Loucy (cell line): ENCODE results near the gene CLCN5.

Experiments used
- H2AFZ ChIP-seq: fragments of 200-600 bp; sonication (generic); 2 replicates; pipeline ENCODE4 v1.6.0; 2016; ENCODE audit warnings: antibody characterized with exemption, mild to moderate bottlenecking, low read length, moderate library complexity
- H3F3A ChIP-seq: fragments of 200-600 bp; 2 replicates; pipeline ENCODE4 v1.6.0; 2016; ENCODE audit warnings: antibody characterized with exemption, low read depth, mild to moderate bottlenecking
- H3K27me3 ChIP-seq: fragments of 200-600 bp; sonication (generic); 2 replicates; pipeline ENCODE4 v1.6.1; 2014; ENCODE audit warnings: low read length, mild to moderate bottlenecking; ENCODE audit not compliant: insufficient read depth, poor library complexity, severe bottlenecking
- H3K36me3 ChIP-seq: fragments of 200-600 bp; sonication (generic); 2 replicates; pipeline ENCODE4 v1.6.1; 2016; ENCODE audit warnings: low read length; ENCODE audit not compliant: insufficient read depth
- H3K4me1 ChIP-seq: fragments of 200-600 bp; sonication (generic); 2 replicates; pipeline ENCODE4 v1.5.1; 2014; ENCODE audit warnings: low read length, mild to moderate bottlenecking; ENCODE audit not compliant: insufficient read depth, poor library complexity, severe bottlenecking
- H3K4me2 ChIP-seq: fragments of 200-600 bp; sonication (generic); 2 replicates; pipeline ENCODE4 v1.6.0; 2014; ENCODE audit warnings: antibody characterized with exemption, low read length, low read depth, mild to moderate bottlenecking; ENCODE audit not compliant: poor library complexity, severe bottlenecking
- H3K4me3 ChIP-seq: fragments of 200-600 bp; sonication (generic); 2 replicates; pipeline ENCODE4 v1.5.1; 2014; ENCODE audit warnings: low read length, mild to moderate bottlenecking, mixed read lengths; ENCODE audit not compliant: poor library complexity, severe bottlenecking
- H3K79me2 ChIP-seq: fragments of 200-600 bp; sonication (generic); 2 replicates; pipeline ENCODE4 v1.6.1; 2014; ENCODE audit warnings: low read length; ENCODE audit not compliant: insufficient read depth
- H3K9ac ChIP-seq: fragments of 200-600 bp; sonication (generic); 2 replicates; pipeline ENCODE4 v1.6.0; 2014; ENCODE audit warnings: mild to moderate bottlenecking, low read depth, low read length, moderate library complexity; ENCODE audit not compliant: poor library complexity, severe bottlenecking
- H3K9me2 ChIP-seq: fragments of 200-600 bp; sonication (generic); replicated peaks from 2 replicates; pipeline ENCODE4 v1.6.1; 2016; ENCODE audit warnings: low read depth, low read length, mixed read lengths
- H3K9me3 ChIP-seq: fragments of 200-600 bp; sonication (generic); 2 replicates; pipeline ENCODE4 v1.6.1; 2014; ENCODE audit warnings: mild to moderate bottlenecking, antibody characterized with exemption, low read length, low read depth; ENCODE audit not compliant: insufficient read depth
- H4K20me1 ChIP-seq: fragments of 200-600 bp; sonication (generic); 2 replicates; pipeline ENCODE4 v1.6.0; 2014; ENCODE audit warnings: antibody characterized with exemption, low read length, mild to moderate bottlenecking; ENCODE audit not compliant: insufficient read depth, poor library complexity, severe bottlenecking
- EZH2phosphoT487 ChIP-seq: fragments of 200-600 bp; IDR thresholded peaks from 2 replicates; pipeline ENCODE4 v1.6.1; 2018; ENCODE audit warnings: antibody characterized with exemption, mild to moderate bottlenecking, moderate library complexity, borderline replicate concordance
- TF ChIP-seq, protein P1 (sequence below): fragments of 200-600 bp; sonication (generic); conservative IDR thresholded peaks from 2 replicates; pipeline ENCODE4 v1.5.1; 2014; ENCODE audit warnings: mild to moderate bottlenecking, antibody characterized with exemption, low read length

Gene CLCN5

DNA sequence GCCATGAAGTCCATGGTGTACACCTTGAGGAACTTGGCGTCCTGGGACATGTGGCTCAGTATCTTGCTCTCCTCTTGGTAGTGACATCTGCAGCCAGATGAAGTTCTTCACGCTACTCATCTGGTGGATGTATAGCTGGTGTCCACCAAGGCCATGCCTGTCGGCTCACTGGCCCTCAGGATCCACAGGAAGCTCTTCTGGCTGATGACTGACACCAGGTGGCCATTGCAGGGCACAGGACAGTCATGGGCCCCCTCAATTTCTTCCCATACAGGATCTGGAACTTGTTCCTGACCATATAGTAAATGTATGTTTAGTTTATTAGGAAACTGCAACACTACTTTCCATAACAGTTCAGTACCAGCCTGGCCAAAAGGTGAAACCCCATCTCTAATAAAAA lies 10.3 kb upstream of the CLCN5 start:
- H3K9me2 ChIP-seq, result no peaks in the 10 kb centered on the region
- no peak overlapping the region for H3K9ac ChIP-seq
- TF ChIP-seq EZH2phosphoT487, result no peak
- TF ChIP-seq, protein P1, sequence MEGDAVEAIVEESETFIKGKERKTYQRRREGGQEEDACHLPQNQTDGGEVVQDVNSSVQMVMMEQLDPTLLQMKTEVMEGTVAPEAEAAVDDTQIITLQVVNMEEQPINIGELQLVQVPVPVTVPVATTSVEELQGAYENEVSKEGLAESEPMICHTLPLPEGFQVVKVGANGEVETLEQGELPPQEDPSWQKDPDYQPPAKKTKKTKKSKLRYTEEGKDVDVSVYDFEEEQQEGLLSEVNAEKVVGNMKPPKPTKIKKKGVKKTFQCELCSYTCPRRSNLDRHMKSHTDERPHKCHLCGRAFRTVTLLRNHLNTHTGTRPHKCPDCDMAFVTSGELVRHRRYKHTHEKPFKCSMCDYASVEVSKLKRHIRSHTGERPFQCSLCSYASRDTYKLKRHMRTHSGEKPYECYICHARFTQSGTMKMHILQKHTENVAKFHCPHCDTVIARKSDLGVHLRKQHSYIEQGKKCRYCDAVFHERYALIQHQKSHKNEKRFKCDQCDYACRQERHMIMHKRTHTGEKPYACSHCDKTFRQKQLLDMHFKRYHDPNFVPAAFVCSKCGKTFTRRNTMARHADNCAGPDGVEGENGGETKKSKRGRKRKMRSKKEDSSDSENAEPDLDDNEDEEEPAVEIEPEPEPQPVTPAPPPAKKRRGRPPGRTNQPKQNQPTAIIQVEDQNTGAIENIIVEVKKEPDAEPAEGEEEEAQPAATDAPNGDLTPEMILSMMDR, result no peak
- H3K9me3 ChIP-seq, result no peaks in the 10 kb centered on the region
- H4K20me1 ChIP-seq, result no peaks in the 10 kb centered on the region
- H3K4me2 ChIP-seq, result no peak overlapping the region
- H3K79me2 ChIP-seq, result no peaks in the 10 kb centered on the region
- no peaks in the 10 kb centered on the region for H3F3A ChIP-seq
- no peaks in the 10 kb centered on the region for H3K36me3 ChIP-seq
- H3K4me3 ChIP-seq, result no peak overlapping the region
- peaks cover 11% of the 10 kb centered on the region for H3K4me1 ChIP-seq
- no peak overlapping the region for H2AFZ ChIP-seq
- no peaks in the 10 kb centered on the region for H3K27me3 ChIP-seq

DNA sequence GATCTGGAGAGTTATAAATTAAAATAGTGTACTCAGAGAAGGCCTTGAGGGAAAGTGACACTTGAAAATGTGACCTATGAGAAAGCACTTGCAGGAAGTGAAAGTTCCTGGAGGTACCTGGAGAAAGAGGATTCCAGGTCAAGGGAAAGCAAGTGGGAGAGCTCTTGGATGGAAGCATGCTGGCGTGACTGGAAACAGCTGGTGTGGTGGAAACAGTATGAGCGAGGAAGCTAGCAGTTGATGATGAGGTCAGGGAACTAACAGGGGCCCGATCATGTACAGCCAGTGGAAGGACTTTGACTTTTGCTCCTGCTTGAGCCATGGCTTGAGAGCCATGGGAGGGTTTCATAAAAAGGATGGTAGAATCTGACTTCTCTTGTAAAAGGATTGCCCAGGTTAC lies 9.5 kb upstream of the CLCN5 start:
- H3K4me3 ChIP-seq, result no peak overlapping the region
- H3K4me1 ChIP-seq, result peaks cover 11% of the 10 kb centered on the region
- no peak overlapping the region for H3K9ac ChIP-seq
- H3F3A ChIP-seq, result no peaks in the 10 kb centered on the region
- H3K27me3 ChIP-seq, result no peaks in the 10 kb centered on the region
- H3K9me3 ChIP-seq, result no peaks in the 10 kb centered on the region
- H4K20me1 ChIP-seq, result no peaks in the 10 kb centered on the region
- no peaks in the 10 kb centered on the region for H3K9me2 ChIP-seq
- no peak overlapping the region for H3K4me2 ChIP-seq
- TF ChIP-seq, protein P1, result no peak
- no peak for TF ChIP-seq EZH2phosphoT487
- no peak overlapping the region for H2AFZ ChIP-seq
- no peaks in the 10 kb centered on the region for H3K36me3 ChIP-seq
- H3K79me2 ChIP-seq, result no peaks in the 10 kb centered on the region

DNA sequence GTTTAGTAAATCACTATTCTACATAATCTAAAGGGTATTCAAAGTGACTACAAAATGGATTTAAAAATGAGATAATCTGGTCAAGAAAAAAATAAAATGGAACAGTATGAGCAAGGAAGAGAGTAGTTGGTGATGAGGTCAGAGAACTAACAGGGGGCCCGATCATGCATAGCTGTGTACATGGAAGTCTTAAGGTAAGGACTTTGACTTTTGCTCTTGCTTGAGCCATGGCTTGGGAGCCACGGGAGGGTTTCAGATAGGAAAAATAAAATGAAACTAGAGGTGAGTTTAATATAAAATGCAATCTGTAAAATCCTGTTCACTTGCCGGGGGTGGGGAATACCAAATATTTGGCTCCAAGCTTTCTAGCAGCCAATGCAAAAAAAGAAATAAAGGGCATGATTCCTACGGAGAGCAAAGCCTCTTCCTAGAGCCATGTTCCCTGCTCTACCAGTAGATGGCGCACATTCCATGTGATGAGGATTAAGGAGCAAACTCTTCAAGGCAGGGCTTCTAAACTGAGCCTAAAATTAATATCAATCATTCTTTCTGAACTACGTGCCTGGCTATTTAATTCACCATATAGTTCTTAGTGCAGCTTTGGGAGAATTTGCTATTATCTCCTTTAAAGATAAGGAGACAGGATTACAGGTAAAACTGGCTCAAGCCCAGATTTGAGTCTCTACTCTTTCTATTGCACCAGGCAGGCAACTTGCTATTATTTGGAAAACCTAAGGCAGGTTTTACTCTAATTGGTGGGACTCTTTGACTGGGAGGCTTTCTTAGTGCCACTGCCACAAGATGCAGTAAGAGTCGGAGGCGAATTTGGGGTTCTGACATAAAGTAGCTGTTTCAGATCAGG lies 6.8 kb upstream of the CLCN5 start:
- H2AFZ ChIP-seq, result peak overlapping the region; percentile 84; the same call in 1 of the 2 replicates
- no peaks in the 10 kb centered on the region for H4K20me1 ChIP-seq
- no peaks in the 10 kb centered on the region for H3K4me1 ChIP-seq
- H3K9me2 ChIP-seq, result no peaks in the 10 kb centered on the region
- peak overlapping the region; percentile 51 for H3K4me3 ChIP-seq
- no peaks in the 10 kb centered on the region for H3K9me3 ChIP-seq
- TF ChIP-seq, protein P1, result peak; percentile 74
- TF ChIP-seq EZH2phosphoT487, result no peak
- H3K79me2 ChIP-seq, result no peaks in the 10 kb centered on the region
- H3K36me3 ChIP-seq, result no peaks in the 10 kb centered on the region
- H3F3A ChIP-seq, result no peaks in the 10 kb centered on the region
- no peaks in the 10 kb centered on the region for H3K27me3 ChIP-seq
- no peak overlapping the region for H3K4me2 ChIP-seq
- no peak overlapping the region for H3K9ac ChIP-seq
